GM19397 (cell line): ENCODE results near the gene TTBK2.
"Not testable (repeated sequence)": the region's sequence is repeated elsewhere in the genome, so short reads cannot be mapped to it uniquely, and the experiment has no call there.

Source experiments
- ATAC-seq: cut with Tn5 transposase; IDR thresholded peaks from one replicate; pipeline ENCODE4 v1.9.1; 2021; ENCODE audit warnings: mild to moderate bottlenecking, moderate library complexity; ENCODE audit not compliant: unreplicated experiment

Gene TTBK2

GRCh38 chr15:42920519-42921341 is at the start of gene TTBK2:
TSS of gene TTBK2 (minus strand) at chr15:42920778. CDS start at chr15:42878617, 42,161 bp downstream.
- ATAC-seq = peak; percentile 98

DNA sequence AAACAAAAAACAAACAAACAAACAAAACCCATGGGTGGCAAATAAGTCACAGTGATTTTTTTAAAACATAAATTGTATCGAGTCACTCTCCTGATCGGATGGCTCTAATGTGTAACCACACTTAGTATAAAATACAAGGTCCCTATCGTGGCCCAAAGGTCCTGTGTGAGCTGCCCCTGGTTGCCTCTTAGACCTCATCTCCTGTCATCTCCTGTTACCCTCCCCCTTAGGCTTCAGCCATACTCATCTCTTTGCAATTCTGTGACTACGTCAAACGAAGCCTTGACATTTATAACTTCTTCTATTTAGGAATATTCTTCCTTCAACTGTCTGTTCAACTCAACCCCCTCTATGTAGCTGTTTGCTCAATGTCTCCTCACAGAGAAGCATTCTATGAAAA is 43.9 kb upstream of the TTBK2 start:
- ATAC-seq = no peak

GRCh38 chr15:42955518-42955917 is 34.9 kb upstream of the TTBK2 start:
- ATAC-seq = no peak

- ATAC-seq = no peak
These were observed 33.7 kb upstream of the TTBK2 start for GRCh38 chr15:42954291-42954690.

- ATAC-seq = not testable (repeated sequence)
These were observed 28.3 kb upstream of the TTBK2 start for GRCh38 chr15:42948898-42949297.

GRCh38 chr15:42940527-42940926 is 19.9 kb upstream of the TTBK2 start:
- ATAC-seq = no peak

DNA sequence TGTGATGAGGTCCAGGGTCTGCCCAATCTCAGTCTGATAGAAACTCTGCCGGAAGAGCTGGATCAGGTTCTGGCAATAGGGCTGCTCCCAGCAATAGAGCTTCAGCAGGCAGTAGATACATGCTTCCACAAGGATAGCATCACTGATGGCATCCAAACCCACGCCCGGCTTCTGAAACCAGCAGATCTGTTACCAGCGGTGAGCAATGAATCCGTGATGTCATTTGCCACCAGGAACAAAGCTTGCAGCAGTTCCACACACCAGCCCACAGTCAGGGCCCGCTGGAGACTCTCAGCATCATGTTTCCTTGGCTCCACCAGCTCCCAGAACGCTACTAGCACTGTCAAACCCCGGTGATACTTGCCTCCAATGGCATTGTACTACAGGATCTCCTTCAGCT is 19.3 kb upstream of the TTBK2 start:
- no peak for ATAC-seq

GRCh38 chr15:42937143-42937542 is 16.6 kb upstream of the TTBK2 start:
- no peak for ATAC-seq

DNA sequence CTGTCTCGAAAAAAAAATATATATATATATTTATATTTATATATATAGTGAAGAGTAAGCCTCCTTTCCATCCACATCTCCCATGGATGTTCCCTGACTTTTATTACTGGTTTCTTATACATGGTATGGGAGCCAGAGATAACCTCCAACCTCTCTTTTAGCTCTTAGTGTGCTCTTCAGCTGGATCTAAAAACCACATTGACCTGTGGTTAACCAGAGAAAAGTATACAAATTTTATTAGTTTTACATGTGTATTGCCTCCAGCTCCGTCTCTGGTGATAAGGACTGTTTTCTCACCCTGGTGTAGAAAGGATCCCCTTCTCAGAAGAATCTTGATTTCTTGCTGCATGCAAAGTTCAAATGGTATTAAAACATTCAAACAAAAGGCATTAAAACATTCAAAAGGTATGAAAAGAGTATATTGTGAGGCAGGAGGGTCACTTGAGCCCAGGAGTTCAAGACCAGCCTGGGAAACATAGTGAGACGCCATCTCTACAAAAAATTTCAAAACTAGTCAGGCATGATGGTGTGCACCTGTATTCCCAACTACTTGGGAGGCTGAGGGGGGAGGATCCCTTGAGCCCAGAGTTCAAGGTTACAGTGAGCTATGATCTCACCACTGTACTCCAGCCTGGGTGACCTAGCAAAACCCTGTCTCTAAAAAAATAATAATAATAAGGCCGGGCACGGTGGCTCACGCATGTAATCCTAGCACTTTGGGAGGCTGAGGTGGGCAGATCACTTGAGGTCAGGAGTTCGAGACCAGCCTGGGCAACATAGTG is 13.5 kb upstream of the TTBK2 start:
- ATAC-seq = no peak

- ATAC-seq = no peak
These were observed 12.4 kb upstream of the TTBK2 start for GRCh38 chr15:42932833-42933515.

DNA sequence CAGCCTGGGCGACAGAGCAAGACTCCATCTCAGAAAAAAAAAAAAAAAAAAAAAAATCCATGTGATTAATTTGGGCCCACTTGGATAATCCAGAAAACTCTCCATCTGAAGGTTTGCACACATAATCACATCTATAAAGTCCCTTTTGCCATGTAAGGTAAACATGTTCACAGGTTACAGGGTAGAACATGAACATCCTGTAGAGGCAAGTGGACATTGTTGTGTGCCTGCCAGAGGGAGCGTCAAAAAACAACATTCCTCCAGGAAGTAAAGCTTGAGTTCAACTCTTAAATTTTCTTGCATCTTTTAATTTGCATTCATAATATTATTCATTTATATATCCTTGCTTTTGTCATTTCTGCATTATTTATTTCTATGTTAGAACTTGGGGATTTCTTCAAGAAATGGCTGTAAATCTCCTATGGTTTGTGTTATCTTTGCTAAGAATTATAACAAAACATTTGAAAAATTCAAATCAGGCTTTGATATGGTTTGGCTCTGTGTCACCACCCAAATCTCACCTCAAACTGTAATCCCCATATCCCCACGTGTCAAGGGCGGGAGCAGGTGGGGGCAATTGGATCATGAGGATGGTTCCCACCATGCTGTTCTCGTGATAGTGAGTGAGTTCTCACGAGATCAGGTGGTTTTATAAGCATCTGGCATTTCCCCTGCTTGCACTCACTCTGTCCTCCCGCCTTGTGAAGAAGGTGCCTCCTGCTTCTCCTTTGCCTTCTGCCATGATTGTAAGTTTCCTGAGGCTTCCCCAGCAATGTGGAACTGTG is 11.3 kb upstream of the TTBK2 start:
- no peak for ATAC-seq

DNA sequence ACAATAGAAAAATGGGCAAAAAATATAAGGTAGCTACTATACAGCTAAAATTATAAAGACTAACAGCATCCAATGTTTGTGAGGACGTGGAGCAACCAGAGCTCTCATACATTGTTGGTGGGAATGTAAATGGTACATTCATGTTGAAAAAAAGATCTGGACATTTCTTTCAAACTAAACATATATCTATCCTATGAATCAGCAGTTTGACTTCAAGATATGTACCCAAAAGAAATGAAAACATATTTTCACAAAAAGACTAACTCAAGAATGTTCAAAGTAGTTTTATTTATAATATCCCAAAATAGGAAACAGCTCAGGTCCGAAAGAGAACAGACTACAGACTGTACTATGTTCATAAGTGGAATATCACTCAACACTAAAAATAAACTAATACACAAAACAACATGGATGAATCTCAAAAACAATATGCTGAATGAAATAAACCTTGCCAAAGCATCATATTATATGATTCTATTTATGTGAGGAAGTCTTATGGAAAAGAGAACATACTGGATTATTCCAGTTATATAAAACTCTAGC is 8.8 kb upstream of the TTBK2 start:
- ATAC-seq = no peak

- no peak for ATAC-seq
These were observed 759 bp upstream of the TTBK2 start for GRCh38 chr15:42921342-42921731.

- ATAC-seq = no peak
These were observed 619 bp downstream of the TTBK2 start for GRCh38 chr15:42919799-42920518.

DNA sequence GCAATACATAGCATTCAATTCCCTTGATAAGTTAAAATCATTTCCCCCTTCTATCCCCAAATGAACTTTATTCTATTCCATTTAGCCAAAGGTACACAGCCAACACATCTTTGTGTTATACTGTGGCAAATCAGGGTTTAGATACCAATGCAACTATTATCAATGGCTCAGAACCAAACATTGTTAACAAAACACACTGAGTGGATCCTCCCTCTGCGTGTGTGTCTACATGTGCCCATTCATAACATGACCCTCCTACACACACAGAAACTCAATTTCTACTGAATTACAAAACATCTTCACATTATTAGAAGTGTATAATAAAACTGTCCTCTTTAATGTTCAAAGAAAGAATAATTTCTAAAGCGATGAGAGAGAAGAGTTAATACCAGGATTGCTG is 1.3 kb downstream of the TTBK2 start:
- no peak for ATAC-seq

- no peak for ATAC-seq
These were observed 2.5 kb downstream of the TTBK2 start for GRCh38 chr15:42918047-42918446.

DNA sequence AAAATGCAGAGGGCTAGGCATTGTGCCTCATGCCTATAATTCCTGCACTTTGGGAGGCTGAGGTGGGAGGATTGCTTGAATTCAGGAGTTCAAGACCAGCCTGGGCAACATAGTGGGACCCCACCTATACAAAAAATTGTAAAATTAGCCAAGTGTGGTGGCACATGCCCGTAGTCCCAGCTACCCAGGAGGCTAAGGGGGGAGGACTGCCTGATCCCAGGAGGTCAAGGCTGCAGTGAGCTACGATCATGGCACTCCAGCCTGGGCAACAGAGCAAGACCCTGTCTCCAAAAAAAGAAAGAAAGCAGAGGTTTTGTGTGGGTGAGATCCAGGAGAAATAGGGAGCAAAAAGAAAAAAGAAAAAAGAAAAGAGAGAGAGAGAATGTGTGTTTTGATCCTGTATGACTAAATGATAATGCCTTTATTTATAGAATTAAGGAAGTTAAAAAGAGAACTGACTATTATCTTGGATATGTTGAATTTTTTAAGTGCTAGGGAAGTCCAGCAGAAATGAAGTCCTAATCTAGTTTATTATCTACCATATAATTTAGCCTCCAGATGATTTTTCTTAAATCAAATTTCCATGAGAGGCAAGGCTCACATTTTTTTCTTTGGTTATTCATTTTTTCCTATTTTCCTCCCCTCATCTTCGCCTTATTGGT is 4.8 kb downstream of the TTBK2 start:
- no peak for ATAC-seq

DNA sequence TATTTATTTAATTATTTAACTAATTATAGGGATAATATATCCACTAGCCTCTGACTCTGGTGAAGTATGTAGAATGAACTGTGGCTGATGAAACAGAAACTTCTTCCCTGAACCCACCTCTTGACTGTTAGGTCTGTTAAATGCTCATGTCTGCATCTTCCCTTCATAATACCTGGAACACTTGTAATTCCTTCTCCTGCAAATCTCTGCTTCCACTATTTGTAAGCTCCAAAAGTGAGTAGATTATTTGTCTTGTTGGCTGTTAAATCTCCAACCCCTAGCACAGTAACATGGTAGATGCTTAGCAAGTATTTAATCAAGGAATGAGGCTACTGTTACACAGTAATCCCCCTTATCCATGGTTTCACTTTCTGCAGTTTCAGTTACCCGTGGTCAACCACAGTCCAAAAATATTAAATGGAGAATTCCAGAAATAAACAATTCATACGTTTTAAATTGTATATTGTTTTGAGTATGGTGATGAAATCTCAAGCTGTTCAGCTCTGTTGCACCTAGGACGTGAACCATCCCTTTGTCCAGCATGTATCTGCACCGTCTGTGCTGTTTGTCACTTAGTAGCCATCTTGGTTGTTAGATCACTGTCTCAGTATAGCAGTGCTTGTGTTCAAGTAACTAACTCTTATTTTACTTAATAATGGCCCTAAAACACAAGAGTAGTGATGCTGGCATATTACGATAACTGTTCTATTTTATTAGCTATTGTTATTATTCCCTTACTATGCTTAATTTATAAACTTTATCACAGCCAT is 5.7 kb downstream of the TTBK2 start:
- ATAC-seq = no peak
